ENCODE data around the gene ZNF608.

DNA sequence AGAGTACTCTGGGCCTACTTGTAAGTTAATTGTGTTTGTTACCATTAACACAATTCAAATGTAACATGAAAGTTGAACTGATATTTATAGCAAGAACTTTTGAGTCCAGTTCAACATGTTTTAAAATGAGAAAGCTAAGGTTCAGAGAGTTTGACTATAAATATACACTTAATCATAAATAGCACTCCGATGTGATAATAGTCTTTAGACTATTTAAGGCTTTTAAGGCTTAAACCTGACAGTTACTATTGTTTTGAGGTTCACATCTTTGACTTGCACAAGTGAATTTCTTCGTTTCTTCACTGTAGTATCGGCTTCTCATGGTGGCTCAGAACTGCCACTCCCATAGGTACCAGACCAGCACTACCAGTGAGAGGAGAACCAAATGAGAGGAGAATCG, 42.4 kb downstream of the ZNF608 start:
- TF ChIP-seq, protein P1, sequence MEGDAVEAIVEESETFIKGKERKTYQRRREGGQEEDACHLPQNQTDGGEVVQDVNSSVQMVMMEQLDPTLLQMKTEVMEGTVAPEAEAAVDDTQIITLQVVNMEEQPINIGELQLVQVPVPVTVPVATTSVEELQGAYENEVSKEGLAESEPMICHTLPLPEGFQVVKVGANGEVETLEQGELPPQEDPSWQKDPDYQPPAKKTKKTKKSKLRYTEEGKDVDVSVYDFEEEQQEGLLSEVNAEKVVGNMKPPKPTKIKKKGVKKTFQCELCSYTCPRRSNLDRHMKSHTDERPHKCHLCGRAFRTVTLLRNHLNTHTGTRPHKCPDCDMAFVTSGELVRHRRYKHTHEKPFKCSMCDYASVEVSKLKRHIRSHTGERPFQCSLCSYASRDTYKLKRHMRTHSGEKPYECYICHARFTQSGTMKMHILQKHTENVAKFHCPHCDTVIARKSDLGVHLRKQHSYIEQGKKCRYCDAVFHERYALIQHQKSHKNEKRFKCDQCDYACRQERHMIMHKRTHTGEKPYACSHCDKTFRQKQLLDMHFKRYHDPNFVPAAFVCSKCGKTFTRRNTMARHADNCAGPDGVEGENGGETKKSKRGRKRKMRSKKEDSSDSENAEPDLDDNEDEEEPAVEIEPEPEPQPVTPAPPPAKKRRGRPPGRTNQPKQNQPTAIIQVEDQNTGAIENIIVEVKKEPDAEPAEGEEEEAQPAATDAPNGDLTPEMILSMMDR (conservative IDR thresholded peaks at IDR 0.05 in 1 of 2, IDR thresholded peaks at IDR 0.05 in 1 of 2; ENCODE audit: extremely low read depth in 1 of 2, insufficient read depth in 1 of 2, low read depth in 1 of 2, low read length in 2 of 2) = no peak
- no peak for TF ChIP-seq EZH2 (IDR thresholded peaks at IDR 0.05; ENCODE audit: borderline replicate concordance, low read length)
